AG20443 (cell line): ENCODE measurements around the gene EPB41L2.
A peak's percentile ranks its signal among the peaks of the same experiment; 100 is the strongest.

ENCODE experiments used
- DNase-seq: peaks from one replicate; pipeline ENCODE4 v3.0.0; 2012; ENCODE audit warnings: low spot score, mixed read lengths

Gene EPB41L2

GRCh38 chr6:130796313-130796905, 266.6 kb downstream of the EPB41L2 start:
- peak; percentile 55 for DNase-seq

- DNase-seq = no peak
Observed at GRCh38 chr6:130794738-130795137, 268.3 kb downstream of the EPB41L2 start.

- DNase-seq = no peak
Observed at GRCh38 chr6:130794010-130794697, 268.9 kb downstream of the EPB41L2 start.
